ENCODE data around the gene TMEM52B.
A peak's percentile ranks its signal among the peaks of the same experiment; 100 is the strongest.
"Not testable (repeated sequence)": the region's sequence is repeated elsewhere in the genome, so short reads cannot be mapped to it uniquely, and the experiment has no call there.

The TMEM52B gene

GRCh38 chr12:10171973-10172728 is 6.7 kb upstream of the TMEM52B start, which contains the start of gene OLR1:
TSS of gene OLR1 (minus strand) at chr12:10172132. CDS start at chr12:10172077, 55 bp downstream.
- DNase-seq: no peak

GRCh38 chr12:10174986-10175614 is 3.7 kb upstream of the TMEM52B start:
- DNase-seq: no peak

- DNase-seq: no peak
Measured at GRCh38 chr12:10175846-10176636, 2.8 kb upstream of the TMEM52B start.

- no peak for DNase-seq
Measured at GRCh38 chr12:10179776-10180181, 947 bp downstream of the TMEM52B start.

GRCh38 chr12:10182354-10183049 is 3.7 kb downstream of the TMEM52B start:
- DNase-seq: no peak

- no peak for DNase-seq
Measured at GRCh38 chr12:10184261-10184843, 5.5 kb downstream of the TMEM52B start.

- no peak for DNase-seq
Measured at GRCh38 chr12:10186299-10186698, 7.5 kb downstream of the TMEM52B start.

GRCh38 chr12:10186958-10187357 is 8.1 kb downstream of the TMEM52B start:
- not testable (repeated sequence) for DNase-seq

- peak; percentile 6 for DNase-seq
Measured at GRCh38 chr12:10189653-10190052, 10.8 kb downstream of the TMEM52B start.

- DNase-seq: peak; percentile 47
Measured at GRCh38 chr12:10190558-10191388, 11.9 kb downstream of the TMEM52B start.

GRCh38 chr12:10191865-10192264 is 13.0 kb downstream of the TMEM52B start:
- DNase-seq: no peak

GRCh38 chr12:10194160-10194670 is 15.4 kb downstream of the TMEM52B start:
- DNase-seq: no peak

GRCh38 chr12:10196210-10196609 is 17.4 kb downstream of the TMEM52B start:
- no peak for DNase-seq

GRCh38 chr12:10197879-10198278 is 19.0 kb downstream of the TMEM52B start:
- no peak for DNase-seq

- DNase-seq: not testable (repeated sequence)
Measured at GRCh38 chr12:10204495-10204894, 25.7 kb downstream of the TMEM52B start.

- no peak for DNase-seq
Measured at GRCh38 chr12:10205220-10205807, 26.5 kb downstream of the TMEM52B start.

- DNase-seq: no peak
Measured at GRCh38 chr12:10207136-10207535, 28.3 kb downstream of the TMEM52B start.

GRCh38 chr12:10210225-10210624 is 31.4 kb downstream of the TMEM52B start:
- no peak for DNase-seq

GRCh38 chr12:10211101-10211939 is 32.5 kb downstream of the TMEM52B start:
- DNase-seq: peak; percentile 13

Data from retina (tissue), 1 donor.